Measurements from ENCODE around the gene INTS6L.
"Not testable (repeated sequence)": the region's sequence is repeated elsewhere in the genome, so short reads cannot be mapped to it uniquely, and the experiment has no call there.

INTS6L gene

DNA sequence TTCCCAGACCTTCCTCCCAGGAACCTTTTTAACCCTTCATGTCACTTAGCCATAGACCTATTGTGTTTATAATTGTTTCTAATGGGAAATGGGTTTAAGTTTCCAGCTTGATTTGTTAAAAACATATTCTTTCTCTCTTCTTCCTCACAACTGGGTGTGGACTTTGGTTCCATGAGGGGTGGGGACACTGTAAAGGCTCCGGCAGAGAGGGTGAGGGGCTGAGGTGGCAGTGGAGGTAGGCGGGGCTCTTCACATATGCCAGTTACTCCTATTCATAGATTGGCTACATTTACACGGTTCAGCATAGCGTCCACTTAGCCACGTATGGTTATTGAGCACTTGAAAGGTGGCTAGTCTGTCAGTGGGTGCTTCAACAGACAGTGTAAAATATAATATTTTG lies 7.8 kb downstream of the INTS6L start:
- DNase-seq, result no peak

- no peak for DNase-seq
Observed at GRCh38 chrX:135528756-135529155, 8.3 kb downstream of the INTS6L start.

DNA sequence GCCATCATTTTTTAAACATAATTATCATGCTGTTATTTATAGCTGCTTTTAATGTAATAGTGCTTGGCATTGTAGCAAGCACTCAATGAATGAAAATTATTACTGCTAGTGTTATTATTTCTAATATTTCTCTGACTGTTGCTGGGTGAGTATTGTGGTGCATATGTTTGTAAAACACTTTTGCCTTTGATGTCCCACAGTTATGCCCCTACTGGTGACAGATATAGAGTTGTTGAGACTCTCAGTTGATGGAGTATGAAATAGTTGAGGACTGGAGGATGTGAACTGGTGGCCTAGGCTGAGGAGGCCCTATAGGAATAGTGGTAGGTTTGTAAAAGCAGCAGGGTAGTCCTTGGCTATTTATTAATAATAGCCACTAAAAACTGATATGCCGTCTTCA lies 9.6 kb downstream of the INTS6L start:
- no peak for DNase-seq

GRCh38 chrX:135531813-135532212 lies 11.4 kb downstream of the INTS6L start:
- no peak for DNase-seq

GRCh38 chrX:135535077-135535940 lies 14.8 kb downstream of the INTS6L start:
- no peak for DNase-seq

GRCh38 chrX:135536877-135537276 lies 16.4 kb downstream of the INTS6L start:
- peak in 1 of 5 experiments; percentile 47 for DNase-seq

- DNase-seq, result peak in 1 of 5 experiments; percentile 21
Observed at GRCh38 chrX:135541351-135541750, 20.9 kb downstream of the INTS6L start.

DNA sequence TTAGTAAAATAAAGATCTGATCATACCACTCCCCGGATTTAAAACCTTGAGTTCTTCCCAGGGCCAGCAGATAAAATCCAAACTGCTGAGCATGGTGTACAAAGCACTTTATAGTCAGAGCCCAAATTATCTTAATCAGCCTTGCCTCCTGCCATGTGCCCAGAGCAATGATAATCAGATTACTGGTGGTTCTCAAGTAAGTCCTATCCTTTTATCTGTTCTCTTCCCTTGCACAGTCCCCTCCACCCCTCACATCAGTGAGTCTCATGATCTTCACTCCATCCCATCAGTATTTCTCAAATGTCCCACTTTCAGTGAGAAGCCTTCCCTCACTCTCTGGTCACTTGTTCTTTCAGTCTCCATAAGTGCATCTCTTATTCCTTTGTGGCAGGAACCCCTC lies 22.7 kb downstream of the INTS6L start:
- no peak for DNase-seq

DNA sequence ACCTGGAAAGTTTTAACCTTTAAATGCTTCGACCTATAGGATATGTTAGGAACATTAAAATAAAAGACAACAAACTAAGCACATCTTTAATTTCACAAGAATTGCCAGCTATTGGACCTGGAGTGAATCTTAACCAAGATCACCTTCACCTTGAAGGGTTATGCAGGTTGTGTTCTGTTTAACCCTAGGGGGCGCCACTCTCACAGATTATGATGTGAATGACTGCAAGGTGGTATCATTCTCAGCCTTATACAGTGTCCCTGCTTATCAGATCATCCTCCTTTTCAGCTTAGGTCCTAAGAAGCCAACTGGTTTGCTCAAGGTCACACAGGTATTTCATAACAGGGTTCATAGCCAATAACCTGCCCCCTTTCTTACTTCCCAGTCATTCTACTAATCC lies 23.5 kb downstream of the INTS6L start:
- DNase-seq, result peak in 2 of 5 experiments; percentile 4 to 25

GRCh38 chrX:135544338-135544948 lies 24.0 kb downstream of the INTS6L start:
- peak in 1 of 5 experiments; percentile 12 for DNase-seq

DNA sequence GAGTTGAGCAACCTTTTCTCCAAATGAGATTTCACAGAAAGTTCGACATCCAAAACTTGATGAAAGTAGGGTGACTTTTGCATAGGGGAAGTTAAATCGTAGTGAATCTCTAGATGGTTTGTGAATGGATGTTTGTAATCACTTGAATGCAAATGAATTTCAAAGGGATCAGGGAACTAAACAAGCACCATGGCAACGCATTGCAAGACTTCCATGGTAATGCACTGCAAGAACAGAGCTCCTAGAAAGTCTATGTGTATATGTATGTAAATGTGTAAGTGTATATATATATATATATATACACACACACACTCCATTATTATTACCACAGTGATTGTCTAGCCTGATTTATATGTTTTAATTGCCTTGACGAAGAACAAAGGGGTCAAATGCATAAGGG lies 27.3 kb downstream of the INTS6L start:
- no peak for DNase-seq

- DNase-seq, result no peak
Observed at GRCh38 chrX:135549519-135549918, 29.1 kb downstream of the INTS6L start.

GRCh38 chrX:135556055-135556454 lies 35.6 kb downstream of the INTS6L start:
- DNase-seq, result no peak

GRCh38 chrX:135557344-135557743 lies 36.9 kb downstream of the INTS6L start:
- DNase-seq, result no peak

GRCh38 chrX:135572436-135572835 lies 52.0 kb downstream of the INTS6L start:
- DNase-seq, result no peak

- no peak for DNase-seq
Observed at GRCh38 chrX:135581496-135581895, 61.0 kb downstream of the INTS6L start.

DNA sequence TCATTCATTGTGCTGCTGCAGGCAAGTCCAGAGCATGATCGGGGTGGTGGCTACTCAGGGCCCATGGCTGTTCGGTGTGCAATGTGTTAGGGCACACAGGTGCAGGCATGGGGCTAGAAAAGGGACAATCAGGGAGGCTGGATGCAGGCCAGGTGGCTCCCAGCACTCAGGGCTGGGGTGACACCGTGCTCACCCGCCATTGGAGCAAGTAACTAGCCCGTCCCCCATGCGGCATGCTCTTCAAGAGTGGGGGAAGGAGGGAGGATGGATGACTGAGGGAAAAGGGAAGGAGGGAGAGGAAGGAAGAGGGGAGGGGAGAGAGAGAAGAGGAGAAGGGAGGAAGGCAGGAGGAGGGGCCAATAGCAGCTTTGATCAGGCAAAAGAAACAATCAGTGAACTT lies 64.7 kb downstream of the INTS6L start:
- DNase-seq, result no peak

GRCh38 chrX:135591871-135592270 lies 71.4 kb downstream of the INTS6L start:
- DNase-seq, result no peak

DNA sequence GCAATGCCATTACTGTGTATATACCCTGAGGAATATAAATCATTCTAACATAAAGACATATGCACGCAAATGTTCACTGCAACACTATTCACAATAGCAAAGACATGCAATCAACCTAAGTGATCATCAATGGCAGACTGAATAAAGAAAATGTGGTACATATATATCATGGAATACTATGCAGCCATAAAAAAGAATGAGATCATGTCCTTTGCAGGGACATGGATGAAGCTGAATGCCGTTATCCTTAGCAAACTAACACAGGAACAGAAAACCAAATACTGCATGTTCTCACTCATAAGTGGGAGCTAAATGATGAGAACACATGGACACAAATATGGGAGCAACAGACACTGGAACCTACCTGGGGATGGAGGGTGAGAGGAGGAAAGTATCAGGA lies 73.6 kb downstream of the INTS6L start:
- DNase-seq, result not testable (repeated sequence)

DNA sequence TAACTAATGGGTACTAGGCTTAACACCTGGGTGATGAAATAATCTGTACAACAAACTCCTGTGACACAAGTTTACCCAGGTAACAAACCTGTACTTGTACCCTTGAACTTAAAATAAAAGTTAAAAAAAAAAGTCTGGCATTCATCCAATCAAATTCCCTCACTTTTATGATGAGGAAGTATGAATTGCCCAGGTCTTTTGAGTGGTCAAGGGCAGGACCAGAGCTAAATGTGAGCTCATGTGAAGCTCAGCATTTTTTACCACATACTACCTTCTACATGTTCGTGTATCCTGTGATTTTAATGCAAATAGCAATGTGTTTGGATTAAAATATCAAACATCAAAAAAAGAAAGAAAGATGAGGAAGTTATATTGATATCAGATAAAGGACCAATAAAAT lies 74.0 kb downstream of the INTS6L start:
- DNase-seq, result not testable (repeated sequence)

DNA sequence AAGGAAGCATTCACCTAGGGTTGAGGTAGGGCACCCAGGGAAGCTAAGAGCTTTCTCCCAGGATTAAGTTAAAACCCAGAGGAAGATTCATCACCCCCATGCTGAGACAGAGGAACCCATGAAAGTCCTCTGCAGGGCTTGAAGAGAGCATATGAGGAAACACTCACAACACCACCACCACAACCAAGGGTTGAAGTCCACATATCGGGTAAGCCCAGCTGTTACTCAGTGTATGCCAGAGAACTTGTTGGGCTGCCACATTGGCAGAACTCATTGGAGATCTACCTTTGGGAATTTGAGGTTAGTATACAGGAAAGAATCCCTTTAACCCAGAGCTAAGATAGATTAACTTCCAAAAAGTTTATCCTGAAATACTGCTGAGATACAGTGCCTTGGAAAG lies 75.1 kb downstream of the INTS6L start:
- no peak for DNase-seq

DNA sequence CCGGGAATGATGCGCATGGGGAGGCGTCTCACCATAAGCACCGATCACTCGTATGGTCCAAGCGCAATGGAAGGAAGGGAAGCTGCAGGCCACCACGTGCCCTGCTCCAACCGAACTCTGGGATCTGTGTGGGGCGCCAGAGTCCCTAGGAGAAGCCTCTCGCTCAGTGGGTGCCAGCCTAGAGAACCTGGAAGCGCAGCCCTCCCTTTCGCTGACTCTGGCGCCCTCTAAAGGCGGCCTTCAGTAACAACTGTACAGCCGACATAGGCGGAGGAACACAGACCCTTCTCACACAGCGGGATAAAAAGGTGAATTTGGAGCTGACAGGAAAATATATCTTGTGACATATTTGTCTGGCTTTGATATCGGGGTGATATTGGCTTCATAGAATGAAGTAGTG lies 76.0 kb downstream of the INTS6L start:
- DNase-seq, result peak in 4 of 5 experiments; percentile 2 to 40 (median 11)

DNA sequence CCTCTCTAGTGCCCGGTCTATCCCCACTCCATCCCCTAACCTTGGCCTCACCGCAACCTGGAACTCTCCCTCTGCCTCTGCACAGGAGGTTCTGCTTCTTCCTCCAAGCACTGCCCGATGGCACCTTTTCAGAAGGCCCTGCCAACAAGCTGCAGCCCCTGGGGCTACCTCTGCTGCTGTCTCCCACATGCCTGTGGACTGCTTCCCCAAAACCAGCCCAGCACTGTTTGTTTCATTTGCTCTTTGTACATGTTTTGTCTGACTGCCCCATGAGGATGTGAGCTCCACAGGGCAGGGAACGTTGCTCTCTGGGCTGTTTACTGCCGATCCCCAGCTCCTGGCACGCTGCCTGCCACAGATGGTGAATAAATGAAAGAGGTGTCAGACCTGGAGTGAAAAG lies 85.4 kb downstream of the INTS6L start:
- no peak for DNase-seq

All from T-helper 2 cell (primary cell).